GM21360 (cell line): ENCODE measurements around the gene ZRANB3.
"Not testable (repeated sequence)": the region's sequence is repeated elsewhere in the genome, so short reads cannot be mapped to it uniquely, and the experiment has no call there.

Source experiments
- ATAC-seq: cut with Tn5 transposase; IDR thresholded peaks from one replicate; pipeline ENCODE4 v1.9.1; 2021; ENCODE audit warnings: mild to moderate bottlenecking, moderate library complexity; ENCODE audit not compliant: unreplicated experiment

ZRANB3 gene

DNA sequence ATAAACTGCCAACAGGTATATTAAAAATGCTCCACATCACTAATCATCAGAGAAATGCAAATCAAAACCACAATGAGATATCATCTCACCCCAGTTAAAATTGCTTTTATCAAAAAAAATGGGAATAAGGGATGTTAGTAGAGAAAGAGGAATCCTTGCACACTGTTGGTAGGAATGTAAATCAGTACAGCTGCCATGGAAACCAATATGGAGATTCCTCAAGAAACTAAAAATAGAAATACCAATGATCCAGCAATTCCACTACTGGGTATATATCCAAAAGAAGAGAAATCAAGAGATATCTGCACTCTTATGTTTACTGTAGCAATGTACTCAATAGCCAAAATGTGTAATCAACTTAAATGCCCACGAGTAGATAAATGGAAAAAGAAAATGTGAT lies 40.6 kb downstream of the ZRANB3 start:
- ATAC-seq: no peak

- ATAC-seq: no peak
These were observed 45.6 kb downstream of the ZRANB3 start for GRCh38 chr2:135485441-135485840.

DNA sequence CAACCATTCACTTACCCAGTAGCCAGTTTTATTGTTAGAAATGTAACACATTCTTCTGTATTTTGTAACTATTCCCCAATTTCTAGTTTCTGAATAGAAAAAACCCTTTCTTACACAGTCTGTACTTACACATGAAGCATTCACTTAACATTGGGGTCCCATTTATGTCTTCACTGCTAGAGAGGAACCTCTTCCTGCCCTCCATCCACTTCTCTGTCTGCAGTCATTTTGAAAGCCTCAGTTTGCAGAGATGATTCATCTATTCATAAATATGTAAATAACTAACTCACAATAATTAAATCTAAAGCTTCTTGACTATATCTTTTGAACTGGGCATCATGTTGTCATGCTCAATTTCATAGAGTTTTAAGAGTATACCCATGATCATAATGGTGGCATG lies 55.9 kb downstream of the ZRANB3 start:
- no peak for ATAC-seq

DNA sequence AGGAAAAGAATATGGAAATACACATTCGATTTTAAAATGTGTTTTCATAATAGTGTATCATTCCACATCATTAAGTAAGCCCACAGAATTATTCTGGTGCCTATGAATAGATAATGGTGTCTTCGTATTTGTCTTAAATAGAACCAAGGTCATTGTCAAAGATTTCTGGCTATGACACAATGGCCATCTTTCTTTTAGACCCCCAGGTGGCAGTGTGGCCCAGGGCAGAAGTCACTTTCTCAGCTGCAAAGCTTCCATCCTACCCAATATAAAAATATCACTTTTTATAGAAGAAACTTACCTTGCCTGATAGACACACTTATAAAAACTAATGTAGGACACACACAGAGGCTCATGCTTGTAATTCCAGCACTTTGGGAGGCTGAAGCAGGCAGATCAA lies 57.5 kb downstream of the ZRANB3 start:
- no peak for ATAC-seq

DNA sequence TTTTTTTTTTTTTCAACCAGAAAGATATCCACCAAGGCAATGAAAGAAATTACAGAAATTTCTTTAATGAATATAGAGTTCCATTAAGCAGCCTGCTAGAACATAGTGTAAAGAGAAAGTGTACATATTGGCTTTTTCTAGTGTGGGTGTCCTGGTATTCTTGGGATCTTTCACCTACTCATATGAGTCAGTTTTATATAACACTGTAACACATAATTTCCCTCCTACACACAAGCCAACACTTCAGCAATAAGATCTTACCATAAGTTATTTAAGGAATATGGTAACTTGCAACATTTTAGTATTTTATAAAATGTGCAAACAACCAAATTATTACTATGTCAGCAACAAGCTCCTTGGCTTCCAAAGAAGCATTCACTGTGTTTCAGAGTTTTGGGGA lies 59.9 kb downstream of the ZRANB3 start:
- ATAC-seq: no peak

DNA sequence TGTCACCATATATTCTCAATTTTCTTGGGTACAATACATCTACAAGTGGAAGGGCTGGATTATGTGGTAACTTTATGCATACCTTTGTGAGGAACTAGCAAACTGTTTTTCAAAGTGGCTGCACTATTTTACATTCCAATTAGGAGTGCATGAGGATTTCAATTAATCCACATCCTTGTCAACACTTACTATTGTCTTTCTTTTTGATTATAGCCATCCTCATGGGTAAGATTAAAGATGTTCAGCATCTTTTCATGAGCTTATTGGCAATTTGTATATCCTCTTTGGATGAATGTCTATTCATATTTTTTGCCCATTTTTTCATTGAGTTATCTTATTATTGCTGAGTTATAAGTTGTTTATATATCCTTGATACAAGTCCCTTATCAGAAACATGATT lies 73.7 kb downstream of the ZRANB3 start:
- no peak for ATAC-seq

DNA sequence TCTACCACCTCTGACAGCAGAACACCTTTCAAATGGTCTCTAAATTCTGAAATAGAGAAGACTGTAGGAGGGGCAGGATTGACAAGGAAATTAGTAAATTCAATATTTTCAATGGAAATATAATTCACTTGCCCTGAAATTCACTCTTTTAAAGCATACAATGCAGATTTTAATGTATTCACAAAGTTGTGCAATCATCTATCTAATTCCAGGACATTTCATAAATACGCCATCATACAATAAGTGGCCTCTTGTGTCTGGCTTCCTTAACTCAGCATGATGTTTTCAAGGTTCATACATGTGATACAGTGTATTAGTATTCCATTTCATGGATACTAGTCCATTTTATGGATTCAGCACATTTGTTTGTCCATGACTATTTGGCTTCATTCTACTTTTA lies 74.2 kb downstream of the ZRANB3 start:
- no peak for ATAC-seq

DNA sequence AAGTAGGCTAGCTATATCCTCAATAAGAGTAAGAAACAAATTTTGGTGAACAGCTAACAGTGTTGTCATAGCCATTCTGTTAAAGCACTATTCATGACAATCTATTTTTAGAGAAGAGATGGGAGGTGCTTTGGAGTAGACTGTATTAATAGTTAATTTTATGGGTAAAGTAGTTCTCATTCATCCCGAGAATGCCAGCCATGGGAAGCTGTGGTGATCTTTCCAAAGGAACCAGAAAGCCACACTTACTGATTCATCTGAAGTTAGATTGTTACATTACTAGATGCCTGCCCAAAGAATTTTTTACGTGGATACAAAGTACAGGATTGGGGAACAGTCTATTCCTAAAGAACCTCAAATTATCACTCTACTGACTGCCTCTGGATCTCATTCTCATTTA lies 74.6 kb downstream of the ZRANB3 start:
- no peak for ATAC-seq

DNA sequence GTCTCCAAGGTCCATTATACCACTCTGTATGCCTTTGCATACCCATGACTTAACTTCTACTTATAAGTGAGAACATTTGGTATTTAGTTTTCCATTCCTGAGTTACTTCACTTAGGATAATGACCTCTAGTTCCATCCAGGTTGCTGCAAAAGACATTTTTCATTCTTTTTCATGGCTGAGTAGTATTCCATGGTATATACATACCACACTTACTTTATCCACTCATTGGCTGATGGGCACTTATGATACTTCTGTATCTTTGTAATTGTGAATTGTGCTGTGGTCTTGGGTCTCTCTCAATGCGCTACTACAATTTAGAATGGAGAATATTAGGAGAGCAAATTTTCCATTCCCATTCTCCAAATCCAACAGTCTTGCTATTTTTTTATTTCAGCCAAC lies 76.4 kb downstream of the ZRANB3 start:
- ATAC-seq: no peak

DNA sequence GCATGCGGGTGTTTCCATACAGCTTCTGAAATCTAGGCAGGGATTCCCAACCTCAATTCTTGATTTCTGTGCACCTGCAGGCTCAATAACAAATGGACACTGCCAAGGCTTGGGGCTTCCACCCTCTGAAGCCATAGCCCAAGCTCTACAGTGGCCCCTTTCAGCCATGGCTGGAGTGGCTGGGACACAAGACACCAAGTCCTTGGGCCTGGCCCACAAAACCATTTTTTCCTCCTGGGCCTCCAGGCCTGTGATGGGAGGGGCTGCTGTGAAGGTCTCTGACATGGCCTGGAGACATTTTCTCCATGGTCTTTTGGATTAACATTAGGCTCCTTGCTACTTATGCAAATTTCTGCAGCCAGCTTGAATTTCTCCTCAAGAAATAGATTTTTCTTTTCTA lies 78.0 kb downstream of the ZRANB3 start:
- not testable (repeated sequence) for ATAC-seq

DNA sequence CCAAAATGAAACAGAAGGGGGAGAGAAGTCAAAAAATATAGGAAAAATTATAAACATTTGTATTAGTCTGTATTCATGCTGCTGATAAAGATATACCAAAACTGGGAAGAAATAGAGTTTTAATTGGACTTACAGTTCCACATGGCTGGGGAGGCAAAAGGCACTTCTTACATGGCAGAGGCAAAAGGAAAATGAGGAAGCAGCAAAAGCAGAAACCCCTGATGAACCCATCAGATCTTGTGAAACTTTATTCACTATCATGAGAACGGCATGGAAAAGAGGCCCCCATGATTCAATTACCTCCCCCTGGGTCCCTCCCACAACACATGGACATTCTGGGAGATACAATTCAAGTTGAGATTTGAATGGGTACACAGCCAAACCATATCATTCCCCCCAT lies 79.1 kb downstream of the ZRANB3 start:
- ATAC-seq: no peak

DNA sequence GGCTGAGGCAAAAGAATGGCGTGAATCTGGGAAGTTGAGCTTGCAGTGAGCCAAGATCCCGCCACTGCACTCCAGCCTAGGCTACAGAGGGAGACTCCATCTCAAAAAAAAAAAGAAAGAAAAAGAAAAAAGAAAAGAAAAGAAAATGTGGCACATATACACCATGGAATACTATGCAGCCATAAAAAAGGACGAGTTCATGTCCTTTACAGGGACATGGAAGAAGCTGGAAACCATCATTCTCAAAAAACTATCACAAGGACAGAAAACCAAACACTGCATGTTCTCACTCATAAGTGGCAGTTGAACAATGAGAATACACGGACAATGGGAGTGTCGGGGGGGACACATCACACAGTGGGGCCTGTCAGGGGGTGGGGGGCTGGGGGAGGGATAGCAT lies 88.0 kb downstream of the ZRANB3 start:
- not testable (repeated sequence) for ATAC-seq

GRCh38 chr2:135435155-135435554 lies 95.9 kb downstream of the ZRANB3 start:
- ATAC-seq: not testable (repeated sequence)

DNA sequence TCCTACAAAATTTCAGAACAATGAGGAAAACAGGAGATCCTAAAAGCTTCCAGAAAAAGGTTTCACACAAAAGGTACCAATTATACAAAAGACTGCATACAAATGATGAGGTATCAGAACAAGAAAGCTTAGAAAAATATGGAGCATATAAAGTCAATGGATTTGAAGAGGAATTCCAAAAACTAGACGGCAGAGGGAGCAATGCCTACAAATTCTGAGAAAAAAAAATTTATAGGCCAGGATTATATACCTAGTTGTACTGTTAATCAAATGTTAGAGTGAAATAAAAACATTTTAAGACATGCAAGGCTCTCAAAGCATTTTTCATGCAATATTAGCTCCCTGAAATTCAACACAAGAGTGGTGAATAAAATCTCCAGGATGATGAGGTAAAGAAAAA lies 106.2 kb downstream of the ZRANB3 start:
- ATAC-seq: no peak

- no peak for ATAC-seq
These were observed 108.1 kb downstream of the ZRANB3 start for GRCh38 chr2:135422898-135423297.

DNA sequence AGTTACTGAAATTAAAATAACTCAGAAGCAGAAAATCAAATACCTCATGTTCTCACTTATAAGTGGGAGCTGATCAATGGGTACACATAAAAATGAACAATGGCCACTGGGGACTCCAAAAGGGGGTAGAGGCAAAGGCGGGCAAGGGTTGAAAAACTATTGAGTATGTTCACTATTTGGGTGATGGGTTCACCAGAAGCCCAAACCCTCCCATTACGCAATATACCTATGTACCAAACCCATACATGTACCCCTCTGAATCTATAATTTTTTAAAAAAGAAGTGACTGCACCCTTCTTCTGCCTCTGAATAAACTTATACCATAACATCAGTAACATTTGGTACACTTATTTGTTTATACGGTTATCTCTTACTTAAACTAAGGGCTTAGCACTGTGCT lies 119.4 kb downstream of the ZRANB3 start:
- ATAC-seq: no peak

DNA sequence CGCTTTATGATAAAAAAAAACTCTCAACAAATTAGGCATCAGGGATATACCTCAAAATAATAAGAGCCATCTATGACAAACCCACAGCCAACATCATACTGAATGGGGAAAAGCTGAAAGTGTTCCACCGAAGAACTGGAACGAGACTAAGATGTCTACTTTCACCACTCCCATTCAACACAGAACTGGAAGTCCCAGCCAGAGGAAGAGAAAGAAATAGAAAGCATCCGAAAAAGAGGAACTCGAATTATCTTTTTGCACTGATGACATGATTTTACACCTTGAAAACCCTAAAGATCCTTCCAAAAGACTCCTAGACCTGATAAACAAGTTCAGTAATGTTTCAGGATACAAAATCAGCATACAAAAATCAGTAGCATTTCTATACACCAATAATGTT lies 121.6 kb downstream of the ZRANB3 start:
- ATAC-seq: peak; percentile 46

DNA sequence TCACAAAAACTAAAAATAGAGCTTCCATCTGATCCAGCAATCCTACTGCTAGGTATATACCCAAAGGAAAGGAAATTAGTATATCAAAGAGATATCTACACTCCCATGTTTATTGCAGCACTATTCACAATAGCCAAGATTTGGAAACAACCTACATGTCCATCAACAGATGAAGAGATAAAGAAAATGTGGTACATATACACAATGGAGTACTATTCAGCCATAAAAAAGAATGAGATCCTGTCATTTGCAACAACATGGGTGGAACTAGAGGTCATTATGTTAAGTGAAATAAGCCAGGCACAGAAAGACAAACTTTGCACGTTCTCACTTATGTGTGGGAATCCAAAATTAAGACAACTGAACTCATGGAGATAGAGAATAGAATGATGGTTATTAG lies 134.8 kb downstream of the ZRANB3 start:
- not testable (repeated sequence) for ATAC-seq

GRCh38 chr2:135386993-135387392 lies 144.0 kb downstream of the ZRANB3 start:
- ATAC-seq: no peak

GRCh38 chr2:135378591-135378990 lies 152.4 kb downstream of the ZRANB3 start:
- ATAC-seq: no peak

DNA sequence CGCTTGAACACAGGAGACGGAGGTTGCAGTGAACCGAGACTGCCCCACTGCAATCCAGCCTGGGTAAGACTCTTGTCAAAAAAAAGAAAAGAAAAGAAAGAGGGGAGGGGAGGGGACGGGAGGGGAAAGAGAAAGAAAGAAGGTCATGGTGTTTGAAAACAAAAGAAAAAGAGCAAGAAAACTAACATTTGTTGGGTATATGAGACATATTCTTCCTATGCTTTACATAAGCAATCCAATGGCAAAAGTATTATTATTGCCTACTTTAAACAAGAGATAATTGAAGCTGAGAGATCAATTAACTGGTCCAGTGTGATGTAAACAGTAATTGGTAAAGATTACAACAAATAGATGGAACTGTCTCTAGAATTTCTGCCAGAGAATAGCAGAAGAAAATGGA lies 157.3 kb downstream of the ZRANB3 start:
- no peak for ATAC-seq

- no peak for ATAC-seq
These were observed 181.1 kb downstream of the ZRANB3 start for GRCh38 chr2:135349941-135350340.

GRCh38 chr2:135348096-135348704 lies 182.8 kb downstream of the ZRANB3 start:
- not testable (repeated sequence) for ATAC-seq
